ENCODE measurements around the gene SIRPD. TPM values are rescaled to one million over a fixed set of nuclear protein-coding genes. Genes with fewer than 3 reads are reported as not detected.
"Not testable (repeated sequence)": the region's sequence is repeated elsewhere in the genome, so short reads cannot be mapped to it uniquely, and the experiment has no call there.

Gene SIRPD
- total and polyA plus RNA-seq, 2 donors (not counting 1 experiment from before 2014, with no cell fraction given) = not detected

GRCh38 chr20:1497371-1497770, 60.1 kb downstream of the SIRPD start:
- H3K79me2 ChIP-seq (ENCODE audit: control insufficient read depth, insufficient read depth, low read length); H3K9ac ChIP-seq (ENCODE audit: low read length); H3K9me3 Mint-ChIP-seq (ENCODE audit: insufficient read depth); H4K20me1 ChIP-seq (ENCODE audit: control insufficient read depth, insufficient read depth, low read length, poor library complexity, severe bottlenecking); H3K4me2 ChIP-seq (replicated peaks; ENCODE audit: low read depth, low read length, poor library complexity, severe bottlenecking); ATAC-seq (ENCODE audit: low read depth); H3K27ac Mint-ChIP-seq; H3K4me3 Mint-ChIP-seq; H3K4me3 ChIP-seq (ENCODE audit: control extremely low read depth in 1 of 5, extremely low read depth in 1 of 5, insufficient read depth in 1 of 5, low read depth in 2 of 5, low read length in 4 of 5); H3K36me3 ChIP-seq (replicated peaks in 1 of 2; ENCODE audit: control extremely low read depth in 1 of 2, control insufficient read depth in 1 of 2, extremely low read depth in 1 of 2, insufficient read depth in 2 of 2, low read length in 1 of 2); H2AFZ ChIP-seq (ENCODE audit: insufficient read depth, low read depth, low read length, poor library complexity, severe bottlenecking); H3K27ac ChIP-seq (ENCODE audit: low read length in 2 of 2); intact Hi-C loops (cut with micrococcal nuclease); DNase-seq; H3K9me3 ChIP-seq (ENCODE audit: control extremely low read depth in 1 of 3, control insufficient read depth in 2 of 3, insufficient read depth in 1 of 3, low read length in 2 of 3): not testable (repeated sequence)
- Mint-ChIP-seq H3K27me3 (peaks cover 36% of the 10 kb centered on the region), H3K4me1 (peaks cover 26% of the 10 kb centered on the region)
- 97% methylated on average over 3 of the region's 5 CpGs for WGBS (ENCODE audit: insufficient coverage)
- Histone ChIP-seq H3K27me3 (replicated peaks in 1 of 4; ENCODE audit: control extremely low read depth in 1 of 4, control insufficient read depth in 3 of 4, insufficient read depth in 4 of 4, low read length in 3 of 4) (peaks cover 0 to 18% (median 9%) of the 10 kb centered on the region in 4 experiments), H3K4me1 (ENCODE audit: control insufficient read depth in 2 of 2, insufficient read depth in 2 of 2, low read length in 2 of 2) (peaks cover 21 to 22% of the 10 kb centered on the region in 2 donors)
- ChIA-PET CTCF (interaction anchor here (1.0 to 1.4 kb wide), 3 partner anchors 11 to 280 kb away, joined by 3 to 6 read pairs (median 5); partner anchors contain the start of gene NSFL1C), POLR2A (interaction anchor here (0.7 kb wide), 1 partner anchor 203 kb away, joined by 3 read pairs; no protein-coding TSS in a partner anchor)

- H3K9ac ChIP-seq (ENCODE audit: low read length) = no peak overlapping the region
- no peak for TF ChIP-seq CTCF (IDR thresholded peaks at IDR 0.05)
- no peak for TF ChIP-seq EZH2 (IDR thresholded peaks at IDR 0.05; ENCODE audit: borderline replicate concordance, insufficient read depth, low read depth, low read length, poor library complexity, severe bottlenecking)
- ChIA-PET CTCF (interaction anchor here (1.0 to 1.1 kb wide), 2 partner anchors 12 to 280 kb away, joined by 3 to 5 read pairs; no protein-coding TSS in a partner anchor), POLR2A (no interaction called here)
- intact Hi-C loops (cut with micrococcal nuclease) = no loop called here
- H3K9me3 ChIP-seq (ENCODE audit: control extremely low read depth in 1 of 3, control insufficient read depth in 2 of 3, insufficient read depth in 1 of 3, low read length in 2 of 3) = peaks cover 0 to 1% (median 0%) of the 10 kb centered on the region in 3 donors
- no CpG with 5 or more reads among the region's 3 CpGs for WGBS (ENCODE audit: insufficient coverage)
- H3K36me3 ChIP-seq (replicated peaks in 1 of 2; ENCODE audit: control extremely low read depth in 1 of 2, control insufficient read depth in 1 of 2, extremely low read depth in 1 of 2, insufficient read depth in 2 of 2, low read length in 1 of 2) = no peaks in the 10 kb centered on the region
- H3K4me2 ChIP-seq (replicated peaks; ENCODE audit: low read depth, low read length, poor library complexity, severe bottlenecking) = no peak overlapping the region
- ATAC-seq (ENCODE audit: low read depth) (no peak), DNase-seq (no peak)
- H3K9me3 Mint-ChIP-seq (ENCODE audit: insufficient read depth) = no peaks in the 10 kb centered on the region
- H3K27me3 Mint-ChIP-seq = peaks cover 33% of the 10 kb centered on the region
- peaks cover 31% of the 10 kb centered on the region for H3K4me1 Mint-ChIP-seq
- H4K20me1 ChIP-seq (ENCODE audit: control insufficient read depth, insufficient read depth, low read length, poor library complexity, severe bottlenecking) = no peaks in the 10 kb centered on the region
- H3K4me1 ChIP-seq (ENCODE audit: control insufficient read depth in 2 of 2, insufficient read depth in 2 of 2, low read length in 2 of 2) = peaks cover 26% of the 10 kb centered on the region in 2 donors
- H3K79me2 ChIP-seq (ENCODE audit: control insufficient read depth, insufficient read depth, low read length) = no peaks in the 10 kb centered on the region
- no peak overlapping the region for H3K4me3 Mint-ChIP-seq
- no peak overlapping the region for H3K27ac ChIP-seq (ENCODE audit: low read length in 2 of 2)
- peaks cover 0 to 17% (median 8%) of the 10 kb centered on the region in 4 experiments for H3K27me3 ChIP-seq (replicated peaks in 1 of 4; ENCODE audit: control extremely low read depth in 1 of 4, control insufficient read depth in 3 of 4, insufficient read depth in 4 of 4, low read length in 3 of 4)
- no peak overlapping the region for H2AFZ ChIP-seq (ENCODE audit: insufficient read depth, low read depth, low read length, poor library complexity, severe bottlenecking)
- H3K4me3 ChIP-seq (ENCODE audit: control extremely low read depth in 1 of 5, extremely low read depth in 1 of 5, insufficient read depth in 1 of 5, low read depth in 2 of 5, low read length in 4 of 5) = no peak overlapping the region
- H3K27ac Mint-ChIP-seq = no peak overlapping the region
Measured at GRCh38 chr20:1496930-1497329, 60.6 kb downstream of the SIRPD start.
